ENCODE measurements around the gene ALK.

ALK gene

DNA sequence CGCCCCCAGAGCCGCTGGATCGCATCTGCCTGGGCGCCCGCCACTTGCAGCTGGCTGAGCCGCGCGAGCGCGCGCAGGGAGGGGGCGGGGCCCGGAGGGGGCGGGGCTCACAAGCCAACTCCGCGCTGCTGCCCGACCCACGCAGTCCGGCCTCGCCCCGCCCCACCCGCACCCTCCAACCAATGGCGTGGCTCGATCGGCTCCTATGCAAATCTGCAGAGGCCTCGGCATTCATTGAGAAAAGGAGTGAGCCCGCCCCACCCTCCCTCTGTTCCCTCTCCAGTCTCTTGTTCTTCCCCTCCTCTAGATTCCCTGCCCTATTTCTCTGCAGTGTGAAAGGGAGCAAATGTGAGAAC is at the start of gene ALK:
Gene ALK (minus strand): TSS at position 27 of the 356 bp plus-strand sequence. CDS start 927 bp downstream, outside the sequence.
- DNase-seq = peak; percentile 90

- no peak for DNase-seq
These were observed 44.9 kb upstream of the ALK start for GRCh38 chr2:29966266-29966665.

- DNase-seq = no peak
These were observed 42.7 kb upstream of the ALK start for GRCh38 chr2:29963972-29964570.

GRCh38 chr2:29962922-29963321 is 41.5 kb upstream of the ALK start:
- no peak for DNase-seq

- DNase-seq = no peak
These were observed 32.9 kb upstream of the ALK start for GRCh38 chr2:29954316-29954715.

GRCh38 chr2:29952973-29953372 is 31.6 kb upstream of the ALK start:
- DNase-seq = no peak

DNA sequence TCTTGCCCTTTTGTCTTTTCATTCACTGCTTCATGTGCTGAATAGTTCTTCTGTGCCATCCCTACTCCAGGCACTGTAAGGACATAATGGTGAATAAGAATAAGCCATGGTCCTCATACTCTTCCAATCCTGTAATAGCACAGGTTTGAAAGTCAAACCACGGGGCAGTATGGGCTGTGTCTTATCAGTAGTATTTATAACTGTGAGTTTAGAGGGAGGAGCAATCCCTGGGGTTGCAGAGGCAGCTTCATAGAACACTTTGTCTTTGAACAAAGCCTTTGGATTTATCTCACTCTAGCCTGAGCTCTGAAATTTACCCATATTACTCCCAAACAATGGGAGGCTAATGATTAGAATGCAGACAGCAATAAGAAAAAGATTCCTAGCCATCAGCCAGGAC is 30.2 kb upstream of the ALK start:
- no peak for DNase-seq

GRCh38 chr2:29950481-29950880 is 29.1 kb upstream of the ALK start:
- no peak for DNase-seq

GRCh38 chr2:29949042-29949441 is 27.7 kb upstream of the ALK start:
- no peak for DNase-seq

- DNase-seq = no peak
These were observed 25.1 kb upstream of the ALK start for GRCh38 chr2:29946505-29946904.

DNA sequence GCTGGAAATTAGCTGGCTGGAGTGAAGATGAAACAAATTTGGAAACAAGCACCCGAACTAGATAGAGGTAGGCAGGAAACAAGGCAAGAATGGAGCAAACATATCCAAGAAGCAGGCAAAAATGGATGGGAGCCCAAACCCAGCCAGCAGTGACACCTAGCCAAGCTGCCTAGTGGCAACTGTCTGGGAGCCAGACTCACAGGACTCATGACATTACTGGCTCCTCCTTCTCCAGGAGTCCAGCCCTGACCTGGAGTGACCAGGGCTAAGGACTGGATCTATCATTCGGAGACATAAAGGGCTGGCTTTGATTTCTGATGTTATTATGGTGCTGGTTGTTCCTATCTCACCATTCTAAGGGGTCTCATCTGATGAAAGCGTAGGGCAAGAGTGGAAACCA is 21.3 kb upstream of the ALK start:
- no peak for DNase-seq

- DNase-seq = no peak
These were observed 19.3 kb upstream of the ALK start for GRCh38 chr2:29940706-29941105.

- no peak for DNase-seq
These were observed 14.6 kb upstream of the ALK start for GRCh38 chr2:29936020-29936419.

DNA sequence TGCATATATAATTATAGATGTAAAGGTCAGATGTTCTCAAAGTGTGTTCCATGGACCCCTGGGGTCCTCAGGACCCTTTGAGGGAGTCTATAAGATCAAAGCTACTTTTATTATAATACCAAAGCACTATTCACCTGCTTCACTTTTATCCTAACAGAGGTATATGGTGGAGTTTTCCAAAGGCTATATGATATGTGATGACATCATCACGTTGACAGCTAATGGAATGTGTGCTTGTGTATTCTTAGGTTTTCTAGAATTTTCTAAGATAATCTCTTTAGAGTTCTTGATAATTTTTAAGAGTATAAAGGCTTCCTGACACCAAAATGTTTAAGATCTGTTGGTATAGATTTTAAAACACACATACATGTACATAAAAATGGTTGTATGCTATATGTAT is 10.4 kb upstream of the ALK start:
- no peak for DNase-seq

GRCh38 chr2:29923110-29923721 is 1.8 kb upstream of the ALK start:
- peak; percentile 45 for DNase-seq

DNA sequence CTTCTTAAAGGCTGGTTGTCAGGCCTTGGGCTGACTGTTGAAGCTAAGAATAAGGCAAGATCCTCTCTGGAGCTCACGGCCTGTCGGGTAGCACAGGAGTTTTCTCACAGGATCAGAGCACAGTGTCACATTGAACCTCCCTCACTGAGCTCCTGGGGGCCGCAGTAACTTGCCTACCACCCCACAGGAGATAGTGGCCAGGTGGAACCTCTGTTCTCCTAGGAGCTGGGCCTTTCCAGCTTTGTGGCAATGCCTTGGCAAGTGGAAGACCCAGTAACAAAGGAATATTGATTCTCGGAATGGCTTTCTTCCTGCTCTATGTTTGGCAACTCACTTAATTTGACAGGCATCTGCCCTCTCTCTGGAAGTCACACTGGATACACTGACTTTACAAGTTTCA is 1.2 kb upstream of the ALK start:
- DNase-seq = no peak

- DNase-seq = no peak
These were observed 491 bp downstream of the ALK start for GRCh38 chr2:29920631-29921559.

DNA sequence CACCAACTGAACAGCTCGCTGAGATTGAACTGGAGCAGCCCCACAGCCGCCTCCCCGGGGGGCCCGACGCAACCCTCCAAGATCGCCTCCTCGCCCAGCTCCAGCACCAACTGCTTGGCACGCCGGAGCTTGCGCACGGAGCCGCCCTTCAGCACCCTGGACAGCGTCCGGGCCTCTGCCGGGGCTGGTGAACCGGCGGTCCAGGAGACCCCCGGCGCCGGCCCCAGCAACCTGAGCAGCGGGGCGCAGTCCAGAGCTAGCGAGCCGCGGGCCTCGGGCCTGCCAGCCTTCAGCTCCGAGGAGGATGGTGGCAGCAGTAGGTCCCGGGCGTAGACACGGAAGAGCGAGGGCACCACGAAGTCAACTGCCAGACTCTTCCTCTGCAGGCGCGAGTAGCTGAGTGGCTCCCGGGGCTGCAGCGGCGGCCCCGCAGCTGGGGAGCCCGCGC is 1.2 kb downstream of the ALK start:
- DNase-seq = no peak

DNA sequence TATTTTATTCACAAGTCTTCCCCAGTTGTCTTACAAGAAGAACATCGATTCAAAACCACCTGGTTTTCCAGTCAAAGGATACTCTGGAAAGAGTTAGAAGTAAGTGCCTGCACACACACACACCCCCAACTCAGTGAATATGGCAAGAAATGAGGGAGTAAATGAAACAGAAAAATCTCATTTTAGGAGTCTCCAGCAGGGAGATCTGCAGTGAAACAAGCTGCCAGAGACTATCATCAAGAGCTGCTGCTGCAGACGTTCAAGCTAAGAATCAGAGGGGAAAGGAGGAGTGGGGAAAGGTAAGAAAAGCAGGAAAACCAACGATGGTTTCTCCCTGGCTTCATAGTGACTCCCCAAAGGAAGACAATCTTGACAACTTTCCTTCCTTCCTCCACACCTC is 2.4 kb downstream of the ALK start:
- DNase-seq = no peak

DNA sequence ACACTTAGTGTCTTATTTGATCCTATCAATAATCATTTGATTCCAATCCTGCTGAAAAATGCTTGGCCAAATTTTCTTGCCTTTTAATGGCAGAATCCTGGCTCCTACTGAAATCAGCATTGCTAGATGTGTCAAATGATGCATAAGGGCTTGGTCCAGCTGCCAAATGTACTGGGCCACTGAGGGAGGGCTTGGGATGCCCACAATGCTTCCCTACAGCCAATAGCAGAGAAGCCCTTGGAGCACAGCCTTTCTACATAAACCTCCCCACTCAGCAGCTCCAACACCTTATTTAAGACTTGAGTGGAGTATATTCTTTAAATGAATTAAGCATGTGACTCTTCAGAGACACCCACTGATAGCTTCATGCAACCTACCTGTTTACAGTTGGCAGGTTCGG is 3.6 kb downstream of the ALK start:
- DNase-seq = no peak

- DNase-seq = no peak
These were observed 4.8 kb downstream of the ALK start for GRCh38 chr2:29916571-29916970.

- no peak for DNase-seq
These were observed 10.4 kb downstream of the ALK start for GRCh38 chr2:29910960-29911359.

DNA sequence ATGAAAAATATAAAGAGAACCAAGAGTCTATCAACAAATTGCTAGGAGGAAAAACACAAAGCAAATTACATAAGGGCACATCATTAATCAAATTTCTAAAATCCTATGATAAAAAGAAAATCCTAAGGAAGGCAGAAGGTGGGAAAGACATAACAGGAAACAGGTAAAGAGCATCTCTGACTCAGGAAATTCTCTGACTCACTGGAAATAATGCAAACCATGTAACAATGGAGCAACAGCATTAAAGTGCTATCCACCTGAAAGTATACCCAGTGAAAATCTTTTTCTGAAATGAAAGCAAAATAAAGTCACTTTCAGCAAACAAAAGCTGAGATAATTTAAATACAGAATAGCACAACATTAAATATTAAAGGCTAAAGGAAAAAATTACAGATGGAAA is 10.9 kb downstream of the ALK start:
- DNase-seq = no peak

DNA sequence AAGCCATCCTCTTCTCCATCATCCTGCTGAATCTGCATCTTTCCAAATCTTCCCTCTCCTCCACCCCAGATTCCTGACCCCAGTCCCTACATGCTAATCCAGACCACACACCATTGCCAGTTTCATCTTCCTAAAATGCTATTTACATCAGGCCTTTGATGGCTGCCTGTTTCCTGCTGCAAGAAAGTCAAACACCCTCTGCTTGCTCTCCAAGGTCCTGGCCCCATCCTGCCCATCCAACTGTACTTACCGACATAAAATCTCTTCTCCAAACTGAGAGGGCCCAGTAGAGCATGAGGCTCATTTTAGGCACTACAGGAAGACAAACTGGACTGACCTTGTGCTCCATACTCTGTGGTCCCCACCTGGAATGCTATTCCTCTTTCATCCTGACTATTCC is 19.0 kb downstream of the ALK start:
- DNase-seq = no peak

All from NCI-H2029 (cell line).